IMR-90 (cell line): ENCODE measurements around the gene PEF1. TPM values are rescaled to one million over a fixed set of nuclear protein-coding genes. Genes with fewer than 3 reads are reported as not detected.

Source experiments
- ATAC-seq: fragments of 200-7000 bp; cut with Tn5 transposase; 2 replicates; pipeline ENCODE4 v1.9.1; 2020; ENCODE audit warnings: low read depth, mild to moderate bottlenecking, moderate library complexity
- BruUV-seq: library from RNA; stranded (reverse); fragments of 400-500 nt; replicated peaks from 2 replicates; lab custom pipeline; 2021; lab: Mats Ljungman, UMichigan
- CTCF ChIA-PET: fragments of 300-600 bp; formaldehyde crosslinking; extraction: SDS; loops from one replicate; lab custom pipeline; 2021; ENCODE audit warnings: antibody characterized with exemption; lab: Yijun Ruan, JAX
- POLR2A ChIA-PET: fragments of 300-600 bp; sonication (Branson Sonifier 250); formaldehyde crosslinking; loops from one replicate; lab custom pipeline; 2022; ENCODE audit warnings: antibody characterized with exemption; ENCODE audit not compliant: unreplicated experiment; lab: Charles Lee
- DNase-seq: peaks from one replicate; pipeline ENCODE4 v3.0.0; 2013
- H2AFZ ChIP-seq: replicated peaks from 2 replicates; pipeline ENCODE3; 2013; ENCODE audit warnings: low read length, mild to moderate bottlenecking; ENCODE audit not compliant: poor library complexity
- H2AK5ac ChIP-seq: 2 replicates; pipeline ENCODE4 v1.6.1; 2013; ENCODE audit warnings: low read depth, low read length, inconsistent platforms
- H2AK9ac ChIP-seq: replicated peaks from 2 replicates; pipeline ENCODE3; 2013; ENCODE audit warnings: mild to moderate bottlenecking, low read depth, low read length, moderate library complexity; ENCODE audit not compliant: poor library complexity
- H2BK120ac ChIP-seq: 2 replicates; pipeline ENCODE4 v1.6.1; 2013; ENCODE audit warnings: low read depth, low read length, inconsistent platforms
- H2BK15ac ChIP-seq: 3 replicates; pipeline ENCODE4 v1.6.1; 2013; ENCODE audit warnings: low read depth, low read length, inconsistent platforms
- H2BK20ac ChIP-seq: 2 replicates; pipeline ENCODE4 v1.6.1; 2013; ENCODE audit warnings: low read depth, mild to moderate bottlenecking, inconsistent platforms, low read length, moderate library complexity
- H2BK5ac ChIP-seq: 2 replicates; pipeline ENCODE4 v1.6.1; 2013; ENCODE audit warnings: mild to moderate bottlenecking, low read depth, low read length, inconsistent platforms; ENCODE audit not compliant: poor library complexity, severe bottlenecking
- H3K14ac ChIP-seq: replicated peaks from 2 replicates; pipeline ENCODE4 v1.6.1; 2013; ENCODE audit warnings: low read depth, low read length, inconsistent platforms
- H3K18ac ChIP-seq: 2 replicates; pipeline ENCODE4 v1.6.1; 2013; ENCODE audit warnings: low read depth, low read length, control low read depth
- H3K23ac ChIP-seq: 2 replicates; pipeline ENCODE4 v1.6.1; 2013; ENCODE audit warnings: low read depth, low read length, inconsistent platforms
- H3K27ac ChIP-seq: 2 replicates; pipeline ENCODE4 v1.5.1; 2013; ENCODE audit warnings: mild to moderate bottlenecking, control low read depth, low read length; ENCODE audit not compliant: insufficient read depth
- H3K27me3 ChIP-seq: 2 replicates; pipeline ENCODE4 v1.6.1; 2013; ENCODE audit warnings: low read length; ENCODE audit not compliant: control insufficient read depth, insufficient read depth
- H3K36me3 ChIP-seq: 2 replicates; pipeline ENCODE4 v1.6.1; 2013; ENCODE audit warnings: low read length, mixed read lengths; ENCODE audit not compliant: control insufficient read depth, insufficient read depth
- H3K4ac ChIP-seq: 2 replicates; pipeline ENCODE4 v1.6.1; 2013; ENCODE audit warnings: low read depth, low read length, inconsistent platforms
- H3K4me1 ChIP-seq: 2 replicates; pipeline ENCODE4 v1.6.1; 2013; ENCODE audit warnings: low read length, mixed read lengths; ENCODE audit not compliant: control insufficient read depth, insufficient read depth
- H3K4me2 ChIP-seq: 2 replicates; pipeline ENCODE4 v1.6.1; 2013; ENCODE audit warnings: low read depth, mild to moderate bottlenecking, control low read depth, low read length, moderate library complexity
- H3K4me3 ChIP-seq: 2 replicates; pipeline ENCODE4 v1.5.1; 2013; ENCODE audit warnings: low read depth, mild to moderate bottlenecking, control low read depth, low read length, moderate library complexity; ENCODE audit not compliant: insufficient read depth
- H3K56ac ChIP-seq: 2 replicates; pipeline ENCODE4 v1.6.1; 2013; ENCODE audit warnings: low read length, inconsistent platforms; ENCODE audit not compliant: insufficient read depth; ENCODE audit errors: extremely low read depth
- H3K79me1 ChIP-seq, 2 experiments: 2 replicates each; pipeline ENCODE4 v1.6.1; 2013; ENCODE audit warnings: low read length in 2 of 2, inconsistent platforms in 1 of 2, low read depth in 1 of 2
- H3K9ac ChIP-seq: 2 replicates; pipeline ENCODE4 v1.6.1; 2013; ENCODE audit warnings: low read depth, low read length, control low read depth
- H3K9me1 ChIP-seq: 2 replicates; pipeline ENCODE4 v1.6.1; 2013; ENCODE audit warnings: low read length, inconsistent platforms; ENCODE audit not compliant: insufficient read depth
- H3K9me3 ChIP-seq: 2 replicates; pipeline ENCODE4 v1.6.1; 2013; ENCODE audit warnings: low read length; ENCODE audit not compliant: control insufficient read depth, insufficient read depth
- H4K20me1 ChIP-seq: 2 replicates; pipeline ENCODE4 v1.6.1; 2013; ENCODE audit warnings: low read length, inconsistent platforms; ENCODE audit not compliant: insufficient read depth
- H4K5ac ChIP-seq: 2 replicates; pipeline ENCODE4 v1.6.1; 2013; ENCODE audit warnings: mild to moderate bottlenecking, low read depth, low read length, control low read depth
- H4K8ac ChIP-seq, 2 experiments: 2 replicates each; pipeline ENCODE4 v1.6.1; 2013; ENCODE audit warnings: low read depth in 2 of 2, low read length in 2 of 2, control low read depth in 1 of 2, inconsistent platforms in 1 of 2
- H4K91ac ChIP-seq: 2 replicates; pipeline ENCODE4 v1.6.1; 2013; ENCODE audit warnings: low read depth, low read length, inconsistent platforms; ENCODE audit not compliant: insufficient read depth
- BHLHE40 ChIP-seq: fragments of 150-350 bp; IDR thresholded peaks from 2 replicates; pipeline ENCODE4 v1.6.1; 2016; ENCODE audit warnings: mild to moderate bottlenecking, low read depth, low read length
- CEBPB ChIP-seq: IDR thresholded peaks from 2 replicates; pipeline ENCODE4 v1.6.1; 2012; ENCODE audit warnings: low read depth, low read length, improper control_type of control experiment
- CHD1 ChIP-seq: IDR thresholded peaks from 2 replicates; pipeline ENCODE4 v1.6.1; 2012; ENCODE audit warnings: low read depth, low read length, improper control_type of control experiment
- FOS ChIP-seq: fragments of 150-350 bp; IDR thresholded peaks from 2 replicates; pipeline ENCODE4 v1.6.1; 2016; ENCODE audit warnings: low read depth, low read length
- MAFK ChIP-seq: IDR thresholded peaks from 2 replicates; pipeline ENCODE4 v1.6.1; 2012; ENCODE audit warnings: low read depth, low read length, improper control_type of control experiment
- MAZ ChIP-seq: IDR thresholded peaks from 2 replicates; pipeline ENCODE4 v1.6.1; 2012; ENCODE audit warnings: low read depth, mild to moderate bottlenecking, low read length, improper control_type of control experiment, moderate library complexity, borderline replicate concordance
- MXI1 ChIP-seq: IDR thresholded peaks from 2 replicates; pipeline ENCODE4 v1.6.1; 2012; ENCODE audit warnings: low read depth, mild to moderate bottlenecking, low read length, moderate library complexity, borderline replicate concordance
- NFE2L2 ChIP-seq: fragments of 150-350 bp; IDR thresholded peaks from 2 replicates; pipeline ENCODE4 v1.6.1; 2016; ENCODE audit warnings: low read depth, mild to moderate bottlenecking, low read length
- POLR2A ChIP-seq: IDR thresholded peaks from 2 replicates; pipeline ENCODE4 v1.6.1; 2012; ENCODE audit warnings: mild to moderate bottlenecking, low read depth, low read length
- RAD21 ChIP-seq: IDR thresholded peaks from 2 replicates; pipeline ENCODE4 v1.6.1; 2012; ENCODE audit warnings: low read length, improper control_type of control experiment
- RCOR1 ChIP-seq: IDR thresholded peaks from 2 replicates; pipeline ENCODE4 v1.6.1; 2012; ENCODE audit warnings: mild to moderate bottlenecking, low read length, improper control_type of control experiment; ENCODE audit not compliant: insufficient replicate concordance
- RFX5 ChIP-seq: IDR thresholded peaks from 2 replicates; pipeline ENCODE4 v1.8.0; 2012; ENCODE audit warnings: low read depth, mild to moderate bottlenecking, low read length, moderate library complexity
- SMC3 ChIP-seq: fragments of 150-350 bp; IDR thresholded peaks from 2 replicates; pipeline ENCODE4 v1.6.1; 2016; ENCODE audit warnings: low read depth, mild to moderate bottlenecking, antibody characterized with exemption, low read length, moderate library complexity
- WGBS, 2 experiments: methylation state at CpG; one replicate each; pipeline versions ENCODE4 v1.1.5 to v1.1.7; 2013; ENCODE audit warnings: missing lambda C conversion rate in 2 of 2; ENCODE audit not compliant: insufficient read length in 1 of 2; ENCODE audit errors: extremely low coverage in 2 of 2; 5-methylcytosine and 5-hydroxymethylcytosine counted together
- dilution Hi-C: fragments of 300-500 bp; cut with HindIII; formaldehyde crosslinking; loops from one replicate; pipeline ENCODE4 v1.14.3; 2018; ENCODE audit warnings: low sequenced_read_pairs; ENCODE audit not compliant: unreplicated experiment
- in situ Hi-C: fragments of 300-500 bp; cut with MboI; formaldehyde crosslinking; loops from 3 replicates; pipeline ENCODE4 v1.14.3; 2019; ENCODE audit warnings: low sequenced_read_pairs, inconsistent platforms, mixed read lengths
- intact Hi-C: fragments of 100-400 bp; cut with micrococcal nuclease; formaldehyde crosslinking; loops from 2 replicates; pipeline ENCODE4 v1.10.0; 2022
- polyA plus RNA-seq, 3 experiments: library from polyadenylated mRNA; depleted of rRNA; stranded (reverse); fragments of >200 nt; gene quantifications; 2 replicates each; pipeline ENCODE4 v1.2.3, GENCODE V29; 2012; ENCODE audit warnings: low replicate concordance in 1 of 3
- total RNA-seq: library from RNA; depleted of rRNA; stranded (reverse); fragments of >200 nt; gene quantifications from 2 replicates; pipeline ENCODE4 v1.2.3, GENCODE V29; 2012
- TF ChIP-seq, protein P1 (sequence below): fragments of 150-350 bp; IDR thresholded peaks from 2 replicates; pipeline ENCODE4 v1.6.1; 2016; ENCODE audit warnings: low read depth, mild to moderate bottlenecking, low read length, moderate library complexity, borderline replicate concordance
- TF ChIP-seq, protein P2 (sequence below): conservative IDR thresholded peaks from 2 replicates; pipeline ENCODE4 v1.5.1; 2012; ENCODE audit warnings: mild to moderate bottlenecking, low read depth, low read length, improper control_type of control experiment
- TF ChIP-seq, protein P3 (sequence below): fragments of 150-350 bp; IDR thresholded peaks from 2 replicates; pipeline ENCODE4 v1.6.1; 2017; ENCODE audit warnings: mild to moderate bottlenecking, antibody characterized with exemption, low read length, low read depth

The PEF1 gene
- total and polyA plus RNA-seq, 2 of the 4 experiments (the other 2 are of a cell fraction): 84.2 to 104 TPM

DNA sequence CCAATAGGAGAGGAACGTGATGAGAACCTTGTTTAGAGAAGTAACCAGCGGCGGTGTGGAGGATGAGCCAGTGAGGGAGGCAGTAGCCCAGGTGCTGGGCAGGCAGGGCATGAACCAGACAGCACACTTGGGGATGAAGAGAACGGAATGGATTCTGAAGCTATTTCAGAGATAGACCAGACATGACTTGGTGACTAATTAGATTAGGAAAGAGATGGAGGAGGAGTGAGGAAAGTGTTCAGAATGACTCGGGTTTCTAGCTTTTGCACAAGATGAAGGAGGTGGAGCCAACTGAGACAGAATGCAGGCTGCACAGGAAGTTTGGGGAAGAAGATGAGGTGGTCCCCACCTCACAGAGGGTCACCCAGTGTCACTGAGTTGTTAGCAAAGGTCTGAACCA is 5.1 kb downstream of the PEF1 start:
- Histone ChIP-seq H2BK120ac (no peak overlapping the region), H2AK9ac (no peak overlapping the region), H4K20me1 (peaks cover 49% of the 10 kb centered on the region), H2BK5ac (peak overlapping the region; percentile 41), H4K8ac (peak overlapping the region in 1 of 2 experiments; percentile 11; a peak in 1 of 4 replicates), H3K9me1 (peaks cover 16% of the 10 kb centered on the region), H2BK15ac (no peak overlapping the region), H4K91ac (no peak overlapping the region; the same call in 1 of the 2 replicates), H3K36me3 (no peaks in the 10 kb centered on the region), H3K4me2 (peak overlapping the region; percentile 37), H2AFZ (no peak overlapping the region), H3K9me3 (no peaks in the 10 kb centered on the region), H3K23ac (no peak overlapping the region), H3K4me3 (no peak overlapping the region), H3K4ac (no peak overlapping the region), H2AK5ac (no peak overlapping the region), H3K4me1 (peaks cover 14% of the 10 kb centered on the region; the same call in 1 of the 2 replicates), H3K14ac (no peak overlapping the region), H3K27me3 (no peaks in the 10 kb centered on the region), H3K9ac (no peak overlapping the region), H3K79me1 (peaks cover 37 to 85% of the 10 kb centered on the region in 2 experiments), H2BK20ac (no peak overlapping the region), H3K27ac (peak overlapping the region; percentile 25; the same call in 1 of the 2 replicates), H3K18ac (no peak overlapping the region), H3K56ac (no peak overlapping the region), H4K5ac (no peak overlapping the region)
- intact Hi-C loops (no loop called here), dilution Hi-C loops (no loop called here), in situ Hi-C loops (no loop called here)
- DNase-seq: peak; percentile 78
- TF ChIP-seq MAZ (no peak), SMC3 (no peak), NFE2L2 (peak; percentile 62; the same call in 1 of the 2 replicates), RCOR1 (peak; percentile 60), RFX5 (no peak), RAD21 (no peak), CEBPB (peak; percentile 90), FOS (peak; percentile 4; the same call in 1 of the 2 replicates), BHLHE40 (0 out of 2 replicates have a peak, but pooled peaks have one; percentile 6), CHD1 (no peak), POLR2A (no peak), MAFK (no peak), MXI1 (no peak)
- TF ChIP-seq, protein P1, sequence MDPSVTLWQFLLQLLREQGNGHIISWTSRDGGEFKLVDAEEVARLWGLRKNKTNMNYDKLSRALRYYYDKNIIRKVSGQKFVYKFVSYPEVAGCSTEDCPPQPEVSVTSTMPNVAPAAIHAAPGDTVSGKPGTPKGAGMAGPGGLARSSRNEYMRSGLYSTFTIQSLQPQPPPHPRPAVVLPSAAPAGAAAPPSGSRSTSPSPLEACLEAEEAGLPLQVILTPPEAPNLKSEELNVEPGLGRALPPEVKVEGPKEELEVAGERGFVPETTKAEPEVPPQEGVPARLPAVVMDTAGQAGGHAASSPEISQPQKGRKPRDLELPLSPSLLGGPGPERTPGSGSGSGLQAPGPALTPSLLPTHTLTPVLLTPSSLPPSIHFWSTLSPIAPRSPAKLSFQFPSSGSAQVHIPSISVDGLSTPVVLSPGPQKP: no peak
- TF ChIP-seq, protein P2, sequence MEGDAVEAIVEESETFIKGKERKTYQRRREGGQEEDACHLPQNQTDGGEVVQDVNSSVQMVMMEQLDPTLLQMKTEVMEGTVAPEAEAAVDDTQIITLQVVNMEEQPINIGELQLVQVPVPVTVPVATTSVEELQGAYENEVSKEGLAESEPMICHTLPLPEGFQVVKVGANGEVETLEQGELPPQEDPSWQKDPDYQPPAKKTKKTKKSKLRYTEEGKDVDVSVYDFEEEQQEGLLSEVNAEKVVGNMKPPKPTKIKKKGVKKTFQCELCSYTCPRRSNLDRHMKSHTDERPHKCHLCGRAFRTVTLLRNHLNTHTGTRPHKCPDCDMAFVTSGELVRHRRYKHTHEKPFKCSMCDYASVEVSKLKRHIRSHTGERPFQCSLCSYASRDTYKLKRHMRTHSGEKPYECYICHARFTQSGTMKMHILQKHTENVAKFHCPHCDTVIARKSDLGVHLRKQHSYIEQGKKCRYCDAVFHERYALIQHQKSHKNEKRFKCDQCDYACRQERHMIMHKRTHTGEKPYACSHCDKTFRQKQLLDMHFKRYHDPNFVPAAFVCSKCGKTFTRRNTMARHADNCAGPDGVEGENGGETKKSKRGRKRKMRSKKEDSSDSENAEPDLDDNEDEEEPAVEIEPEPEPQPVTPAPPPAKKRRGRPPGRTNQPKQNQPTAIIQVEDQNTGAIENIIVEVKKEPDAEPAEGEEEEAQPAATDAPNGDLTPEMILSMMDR: no peak
- TF ChIP-seq, protein P3, sequence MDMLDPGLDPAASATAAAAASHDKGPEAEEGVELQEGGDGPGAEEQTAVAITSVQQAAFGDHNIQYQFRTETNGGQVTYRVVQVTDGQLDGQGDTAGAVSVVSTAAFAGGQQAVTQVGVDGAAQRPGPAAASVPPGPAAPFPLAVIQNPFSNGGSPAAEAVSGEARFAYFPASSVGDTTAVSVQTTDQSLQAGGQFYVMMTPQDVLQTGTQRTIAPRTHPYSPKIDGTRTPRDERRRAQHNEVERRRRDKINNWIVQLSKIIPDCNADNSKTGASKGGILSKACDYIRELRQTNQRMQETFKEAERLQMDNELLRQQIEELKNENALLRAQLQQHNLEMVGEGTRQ: no peak
- CTCF ChIA-PET: interaction anchor here (1.6 kb wide), 1 partner anchor 11 kb away, joined by 4 read pairs; no protein-coding TSS in a partner anchor
- ATAC-seq: peak; percentile 49
- BruUV-seq: no TSS peak
- 67% methylated on average over 5 of the region's 5 CpGs; no CpG with 5 or more reads in 1 of the 2 experiments for WGBS, 2 experiments
- POLR2A ChIA-PET: no interaction called here
